ENCODE data around the gene RNF169. TPM values are rescaled to one million over a fixed set of nuclear protein-coding genes. Genes with fewer than 3 reads are reported as not detected.

Gene RNF169
- total RNA-seq, 1 donor from 2014 or later = 19.5 TPM

- H3K27ac ChIP-seq = no peak overlapping the region
- no peak overlapping the region for H3K4me3 ChIP-seq
- H3K4me1 ChIP-seq = peaks cover 0 to 7% of the 10 kb centered on the region in 2 donors
- H3K36me3 ChIP-seq = no peaks in the 10 kb centered on the region
- no peak for DNase-seq (ENCODE audit: low spot score in 2 of 2)
- no peaks in the 10 kb centered on the region for H3K27me3 ChIP-seq
- no peak for TF ChIP-seq CTCF (IDR thresholded peaks at IDR 0.05)
- intact Hi-C loops (cut with DNase I) = no loop called here
- no peaks in the 10 kb centered on the region for H3K9me3 ChIP-seq
Observed at GRCh38 chr11:74778581-74778980, 29.9 kb downstream of the RNF169 start.

GRCh38 chr11:74780248-74781005 lies 31.8 kb downstream of the RNF169 start:
- Histone ChIP-seq H3K4me1 (peaks cover 2 to 12% of the 10 kb centered on the region in 2 donors), H3K4me3 (no peak overlapping the region), H3K27me3 (no peaks in the 10 kb centered on the region), H3K9me3 (no peaks in the 10 kb centered on the region), H3K36me3 (no peaks in the 10 kb centered on the region), H3K27ac (no peak overlapping the region)
- DNase-seq (ENCODE audit: low spot score in 2 of 2) = no peak
- TF ChIP-seq CTCF (IDR thresholded peaks at IDR 0.05) = no peak
- intact Hi-C loops (cut with DNase I) = no loop called here

GRCh38 chr11:74783241-74783871 lies 34.7 kb downstream of the RNF169 start:
- H3K27me3 ChIP-seq = no peaks in the 10 kb centered on the region
- no peak for DNase-seq (ENCODE audit: low spot score in 2 of 2)
- no peak for TF ChIP-seq CTCF (IDR thresholded peaks at IDR 0.05)
- H3K9me3 ChIP-seq = no peaks in the 10 kb centered on the region
- intact Hi-C loops (cut with DNase I) = no loop called here
- no peaks in the 10 kb centered on the region for H3K36me3 ChIP-seq
- peaks cover 2 to 10% of the 10 kb centered on the region in 2 donors for H3K4me1 ChIP-seq
- H3K27ac ChIP-seq = no peak overlapping the region
- H3K4me3 ChIP-seq = no peak overlapping the region

- Histone ChIP-seq H3K27ac (no peak overlapping the region), H3K9me3 (no peaks in the 10 kb centered on the region), H3K36me3 (no peaks in the 10 kb centered on the region), H3K27me3 (no peaks in the 10 kb centered on the region), H3K4me1 (peaks cover 2 to 10% of the 10 kb centered on the region in 2 donors), H3K4me3 (no peak overlapping the region)
- intact Hi-C loops (cut with DNase I) = no loop called here
- no peak for TF ChIP-seq CTCF (IDR thresholded peaks at IDR 0.05)
- no peak for DNase-seq (ENCODE audit: low spot score in 2 of 2)
Observed at GRCh38 chr11:74784234-74784633, 35.6 kb downstream of the RNF169 start.

- intact Hi-C loops (cut with DNase I) = no loop called here
- Histone ChIP-seq H3K36me3 (peaks cover 0 to 1% of the 10 kb centered on the region in 2 donors), H3K27ac (no peak overlapping the region), H3K27me3 (no peaks in the 10 kb centered on the region), H3K4me3 (no peak overlapping the region), H3K4me1 (peaks cover 2 to 10% of the 10 kb centered on the region in 2 donors), H3K9me3 (no peaks in the 10 kb centered on the region)
- no peak for TF ChIP-seq CTCF (IDR thresholded peaks at IDR 0.05)
- no peak for DNase-seq (ENCODE audit: low spot score in 2 of 2)
Observed at GRCh38 chr11:74784726-74785125, 36.1 kb downstream of the RNF169 start.

Data from ascending aorta (tissue), 2 donors.